Activated gamma-delta T cell (primary cell): ENCODE measurements around the gene GUCA2A.
A peak's percentile ranks its signal among the peaks of the same experiment; 100 is the strongest.

ENCODE experiments used
- DNase-seq: peaks from one replicate; lab custom pipeline; 2025; lab: John Stamatoyannopoulos, UW

The GUCA2A gene

DNA sequence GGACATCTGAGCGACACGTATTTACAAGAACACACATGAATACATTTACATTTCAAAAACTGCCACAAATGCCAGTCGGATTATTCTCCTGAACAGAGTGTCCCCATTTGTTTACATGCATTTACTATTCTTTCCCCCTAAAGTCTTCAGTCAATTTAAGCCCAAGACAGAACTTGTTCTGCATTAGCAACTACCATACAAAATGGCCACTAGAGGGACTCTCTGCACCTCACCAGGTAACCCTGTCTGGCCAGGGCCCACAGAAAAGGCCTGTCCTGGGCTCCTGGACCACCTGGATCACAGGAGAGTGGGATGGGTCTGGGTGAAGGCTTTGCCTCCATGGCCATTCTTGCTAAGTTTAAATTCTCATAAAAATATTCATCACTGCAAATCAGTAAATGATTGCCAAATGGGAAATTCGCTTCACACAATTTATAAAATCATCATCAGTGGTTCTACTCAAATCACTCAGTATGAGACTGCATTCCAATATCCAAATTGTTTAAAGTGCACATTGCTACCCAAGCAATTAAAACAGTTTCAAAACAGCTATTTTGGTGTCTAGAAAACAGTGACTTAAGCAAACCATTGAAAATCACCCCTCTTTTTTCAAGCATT lies 12.5 kb upstream of the GUCA2A start:
- no peak for DNase-seq

DNA sequence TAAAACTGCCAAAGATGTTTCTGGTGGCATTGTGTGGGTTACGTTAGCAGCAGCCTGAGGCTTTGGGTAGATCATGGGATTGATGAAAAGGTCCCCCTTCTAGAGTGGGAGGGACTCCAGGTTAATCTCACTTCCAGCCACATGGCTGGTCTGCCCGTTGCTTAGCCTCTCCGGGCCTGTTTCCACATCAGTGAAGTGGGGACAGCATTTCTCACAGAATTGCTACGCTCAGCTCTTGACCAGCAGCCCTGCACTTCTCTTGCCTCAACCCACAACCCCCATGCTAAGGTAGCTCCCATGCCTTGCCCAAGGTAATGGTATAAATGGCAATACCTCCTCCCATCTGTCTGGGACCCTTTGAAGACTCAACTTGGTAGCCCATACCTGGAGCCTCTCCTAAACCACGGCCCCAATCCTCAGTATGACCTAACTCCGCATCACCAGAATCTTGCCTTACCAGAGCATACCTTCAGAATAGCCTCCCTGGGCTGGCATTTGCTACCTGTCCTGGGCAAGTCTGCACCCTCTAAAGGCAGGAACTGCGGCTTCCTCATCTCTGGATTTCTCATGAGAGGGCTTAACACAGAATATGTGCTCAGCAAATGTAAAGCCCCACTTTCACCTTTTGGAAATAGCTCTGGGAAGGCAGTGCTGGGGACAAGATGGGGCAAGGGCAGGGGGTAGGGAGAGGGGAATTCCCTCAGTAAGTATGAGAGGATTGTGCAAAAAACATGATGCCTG lies 10.9 kb upstream of the GUCA2A start:
- no peak for DNase-seq

DNA sequence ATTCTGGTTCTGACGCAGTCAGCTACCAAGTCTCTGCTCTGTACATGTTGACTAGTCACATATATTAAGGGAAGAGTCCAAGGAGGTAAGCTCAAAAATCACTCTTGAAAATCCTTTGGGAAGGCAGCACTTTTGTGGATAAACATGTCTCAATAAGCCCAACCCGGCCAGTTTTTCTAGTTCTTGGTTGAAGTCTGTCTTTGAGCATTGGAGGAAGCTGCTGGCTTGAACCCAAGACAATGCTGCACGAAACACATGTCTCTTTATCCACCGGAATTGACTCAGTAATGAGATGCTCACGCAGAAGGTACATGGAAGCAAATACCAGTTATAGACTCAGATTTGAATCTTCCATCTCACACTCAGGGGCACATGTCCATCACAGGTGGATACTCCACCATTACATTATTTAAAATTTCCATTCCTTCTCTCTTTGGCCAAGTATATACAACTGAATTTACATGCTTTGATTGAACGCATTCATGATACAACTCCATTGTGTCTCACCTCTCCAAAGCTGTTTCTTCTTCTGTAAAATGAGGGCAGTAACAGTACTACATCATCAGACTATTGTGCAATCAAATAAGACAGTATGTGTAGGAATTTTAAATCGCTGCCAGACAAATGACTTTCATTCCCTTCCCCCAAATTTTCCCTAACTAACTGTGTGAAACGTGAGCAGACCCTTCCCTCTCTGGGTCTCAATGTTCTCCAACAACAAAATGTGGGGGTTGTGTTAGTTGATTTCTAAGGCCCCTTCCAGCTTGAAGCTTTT lies 9.6 kb upstream of the GUCA2A start:
- no peak for DNase-seq

DNA sequence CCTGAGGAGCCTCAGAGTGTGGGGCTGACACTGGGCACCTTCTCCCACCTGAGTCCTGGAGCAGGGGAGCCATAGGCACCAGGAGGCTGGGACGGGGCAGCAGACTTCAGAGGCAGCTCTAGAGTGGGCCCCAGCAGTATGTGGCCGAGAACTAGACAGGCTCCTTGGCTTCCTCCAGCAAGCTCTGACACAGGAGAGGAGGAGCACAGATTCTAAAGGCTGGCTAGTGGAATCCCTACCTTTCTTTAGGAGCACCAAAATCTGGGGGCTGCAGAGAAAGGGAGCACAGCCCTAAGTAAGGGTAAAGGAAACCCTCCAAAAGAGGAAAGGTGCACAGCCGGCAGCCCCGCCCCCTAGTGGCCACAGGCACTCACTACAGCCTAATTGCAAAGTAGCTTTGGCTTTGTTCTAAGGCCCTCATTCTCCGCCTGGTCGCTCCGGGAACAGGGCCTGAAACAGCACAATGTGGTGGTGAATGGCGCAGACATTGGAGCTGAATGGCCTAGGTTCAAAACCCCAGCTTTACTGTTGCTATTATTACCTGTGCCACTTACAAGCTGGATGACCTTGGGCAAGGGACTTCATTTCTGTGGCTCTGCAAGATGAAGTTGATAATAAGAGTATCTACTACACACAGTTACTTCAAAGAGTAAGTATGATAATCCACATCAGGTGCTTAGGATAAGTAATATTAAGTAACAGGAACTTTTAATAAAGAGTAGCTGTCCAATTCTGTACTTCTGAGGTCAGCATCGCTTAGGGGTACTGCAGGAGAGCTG lies 8.8 kb upstream of the GUCA2A start:
- peak; percentile 26 for DNase-seq

DNA sequence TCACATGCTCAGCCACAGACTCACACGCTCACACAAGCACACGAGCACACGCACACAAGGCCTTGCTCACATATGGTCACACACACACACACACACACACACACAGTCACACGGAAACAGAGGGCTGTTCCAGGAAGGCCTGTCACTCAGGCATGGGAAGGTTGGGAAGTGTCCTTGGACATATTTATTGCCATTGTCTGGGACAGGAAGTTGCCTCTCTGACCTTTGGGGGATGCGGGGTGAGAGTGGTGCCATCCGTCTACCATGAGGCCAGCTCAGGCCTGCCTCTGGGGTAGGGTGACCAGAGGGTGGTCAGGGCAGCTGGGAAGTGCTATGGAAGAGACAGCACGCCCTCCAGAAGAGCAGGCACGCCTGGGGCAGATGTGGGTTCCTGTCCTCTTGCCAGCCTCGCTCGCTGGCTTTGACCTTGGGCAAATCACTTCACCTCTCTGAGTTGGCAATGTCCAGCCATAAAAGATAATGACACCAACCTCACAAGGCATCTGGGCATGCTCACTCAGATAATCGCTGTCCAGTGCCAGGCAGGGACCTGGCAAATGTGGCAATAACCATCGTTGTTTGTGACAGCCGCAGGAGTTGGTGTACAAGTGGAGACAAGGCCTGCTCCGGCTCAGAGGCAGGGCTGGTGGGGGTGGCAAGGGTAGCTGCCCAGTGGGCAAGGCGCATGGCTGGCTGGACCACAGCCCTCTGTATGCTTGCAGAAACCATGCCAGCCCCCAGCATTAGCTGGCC lies 8.0 kb upstream of the GUCA2A start:
- DNase-seq, result no peak

DNA sequence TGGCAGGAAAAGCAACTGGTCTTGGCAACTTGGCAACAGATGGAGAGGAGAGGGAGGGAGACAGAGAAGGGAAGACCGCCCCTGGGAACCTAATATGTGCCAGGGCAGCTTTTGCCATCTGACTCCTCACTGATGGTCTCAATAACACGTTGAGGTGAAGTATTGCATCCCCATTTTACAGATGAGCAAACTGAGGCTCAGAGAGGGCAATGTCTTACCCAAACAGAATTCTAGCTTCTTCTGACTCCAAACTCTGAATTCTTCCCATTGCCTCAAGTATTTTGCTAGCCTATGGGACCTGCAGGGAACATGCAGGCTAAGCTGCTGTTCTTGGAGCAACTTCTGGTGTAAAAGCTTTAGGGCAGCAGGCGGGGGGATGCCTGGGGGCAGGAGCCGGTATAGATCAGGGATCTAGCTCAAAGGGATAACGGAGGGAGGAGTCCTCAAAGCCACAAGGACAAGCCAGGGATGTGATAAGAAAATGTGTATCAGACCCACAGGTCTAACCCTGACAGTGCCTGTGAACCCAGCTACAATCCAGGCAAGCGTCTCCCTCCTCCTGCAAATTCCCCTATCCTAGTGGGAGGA lies 7.2 kb upstream of the GUCA2A start:
- DNase-seq, result no peak

DNA sequence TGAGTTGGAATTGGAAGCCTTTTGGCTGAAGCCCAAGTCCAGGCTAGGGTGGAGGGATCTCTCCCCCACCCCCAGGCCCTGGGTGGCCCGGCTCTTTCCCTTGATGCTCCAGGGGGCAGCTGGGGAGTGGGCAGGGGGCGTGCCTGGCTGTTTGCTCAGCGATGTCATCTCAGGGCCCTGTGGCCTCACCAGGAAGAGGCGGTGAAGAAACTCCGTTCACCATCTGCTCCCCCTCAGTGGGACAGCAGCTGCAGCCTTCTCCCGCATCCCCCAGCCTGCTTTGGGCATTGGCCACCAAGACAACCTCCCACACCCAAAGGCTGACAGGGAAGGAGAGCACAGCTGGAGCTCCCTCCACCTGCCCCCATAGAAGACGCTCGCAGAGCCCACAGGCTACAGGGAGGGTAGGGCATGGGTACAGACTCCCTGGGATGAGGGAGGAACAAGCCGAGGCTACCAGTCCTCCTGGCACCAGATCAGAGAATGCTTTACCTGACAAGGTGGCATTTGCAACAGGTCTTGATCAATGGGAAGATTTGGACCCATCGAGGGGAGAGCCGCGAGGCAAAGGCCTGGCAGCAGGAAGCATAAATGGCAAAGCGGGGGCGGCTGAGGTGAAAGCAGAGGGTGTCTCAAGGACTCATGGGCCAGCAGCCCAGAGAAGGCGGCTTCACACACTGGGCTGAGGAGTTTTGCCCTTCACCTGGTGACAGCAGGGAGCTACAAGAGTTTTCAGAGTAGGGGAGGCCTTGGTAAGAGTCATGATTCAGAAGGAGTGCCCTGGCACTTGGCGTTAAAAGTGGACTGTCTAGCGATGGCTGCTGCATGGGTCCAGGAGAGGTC lies 6.5 kb upstream of the GUCA2A start:
- no peak for DNase-seq

DNA sequence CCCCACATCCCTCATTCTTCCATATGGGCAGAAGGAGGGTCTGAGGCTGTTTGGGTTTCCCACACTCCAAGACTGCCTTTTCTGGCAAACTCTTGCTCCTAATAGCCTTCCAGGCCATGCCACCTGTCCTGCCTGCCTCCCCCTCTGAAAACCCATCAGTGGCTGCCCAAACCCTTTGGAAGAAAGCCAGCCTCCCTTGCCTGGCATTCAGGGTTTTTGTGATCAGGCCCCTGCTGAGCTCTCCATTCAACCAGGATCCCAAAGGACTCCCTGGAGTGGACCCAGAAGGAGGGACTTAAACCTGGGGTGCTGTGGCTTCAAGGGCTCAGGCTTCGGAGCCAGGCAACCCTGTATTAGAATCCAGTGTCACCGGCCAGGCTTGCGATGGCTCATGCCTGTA lies 4.2 kb upstream of the GUCA2A start:
- DNase-seq, result no peak

DNA sequence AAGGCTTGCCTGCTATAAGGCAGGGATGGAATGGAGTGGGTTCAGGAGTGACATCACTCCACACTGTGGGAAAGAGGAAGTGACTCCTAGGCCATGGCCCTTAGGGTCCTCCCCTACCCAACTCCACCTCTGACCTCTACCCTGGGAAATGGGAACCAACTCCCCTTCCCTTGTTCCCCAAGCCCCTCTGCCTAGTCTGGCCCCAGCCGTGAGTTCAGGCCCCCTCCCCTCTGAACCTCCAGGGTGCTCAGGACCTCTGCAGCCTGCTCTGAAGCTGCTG lies 3.8 kb upstream of the GUCA2A start:
- DNase-seq, result no peak

DNA sequence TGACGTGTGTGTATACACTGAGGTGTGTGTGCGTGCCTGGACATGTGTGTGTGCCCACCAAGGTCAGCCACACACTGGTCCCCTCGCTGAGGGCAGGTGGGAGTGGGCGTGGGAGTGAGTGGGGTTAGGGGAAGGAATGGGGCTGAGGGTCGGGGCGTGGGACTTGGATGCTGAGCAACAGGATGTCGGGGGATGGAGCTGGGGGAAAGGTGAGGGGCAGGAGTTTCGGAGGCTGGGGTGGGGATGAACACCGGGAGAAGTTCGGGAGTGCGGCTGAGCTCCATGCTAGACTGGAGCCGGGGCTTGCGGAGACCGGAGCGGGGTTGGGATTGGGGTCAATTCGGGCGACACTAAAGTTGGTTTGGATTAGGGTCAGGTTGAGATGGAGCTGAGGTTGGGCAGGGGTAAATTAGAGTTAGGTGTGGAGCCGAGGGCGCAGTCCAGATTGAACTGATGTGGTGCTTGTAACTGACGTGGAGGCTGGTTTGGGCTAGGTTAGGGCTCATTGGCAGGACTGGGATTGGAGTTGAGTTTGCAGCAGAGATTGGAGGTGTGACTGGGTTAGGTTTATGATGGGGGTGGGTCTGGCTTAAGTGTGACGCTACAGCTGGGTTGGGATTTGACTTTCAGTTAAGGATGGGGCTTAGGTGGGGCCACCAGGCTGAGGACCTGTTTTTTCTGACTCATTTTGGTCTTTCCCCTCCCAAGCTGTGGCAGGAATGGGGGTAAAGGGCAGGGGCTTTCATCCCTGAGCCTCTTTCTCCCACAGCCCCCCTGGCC lies 3.3 kb upstream of the GUCA2A start:
- no peak for DNase-seq

DNA sequence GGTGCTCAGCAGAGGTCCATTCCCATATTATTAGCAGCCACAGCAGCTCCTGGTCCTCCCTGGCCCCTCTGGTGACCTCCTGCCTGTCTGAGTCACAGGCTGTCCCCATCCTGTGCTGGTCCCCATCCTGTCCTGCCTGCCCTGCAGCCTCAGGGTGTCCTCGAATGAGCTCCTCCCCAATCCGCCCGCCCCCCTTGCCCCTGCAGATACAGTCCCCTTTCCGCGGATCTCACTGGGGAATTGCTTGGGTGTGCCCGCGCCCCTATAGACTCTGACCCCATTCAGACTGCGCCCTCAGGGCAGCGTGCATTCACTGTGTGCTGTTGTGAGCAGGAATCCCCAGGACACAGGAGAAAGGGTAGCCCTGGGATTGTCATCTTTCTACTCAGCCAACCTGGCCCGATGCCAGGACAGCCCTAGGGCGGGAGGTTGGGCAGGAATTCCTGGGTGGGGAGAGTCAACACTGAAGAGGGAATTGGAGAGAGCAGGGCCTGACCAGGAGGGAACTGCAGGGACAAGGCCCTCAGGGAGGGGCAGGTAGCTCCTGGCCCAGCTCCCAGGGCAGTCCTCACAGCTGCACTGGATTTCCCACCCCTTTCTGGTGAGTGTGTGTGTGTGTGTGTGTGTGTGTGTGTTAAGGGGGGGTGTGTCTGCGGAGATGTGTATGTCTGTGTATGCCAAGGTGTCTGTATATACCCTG lies 1.1 kb upstream of the GUCA2A start:
- no peak for DNase-seq

DNA sequence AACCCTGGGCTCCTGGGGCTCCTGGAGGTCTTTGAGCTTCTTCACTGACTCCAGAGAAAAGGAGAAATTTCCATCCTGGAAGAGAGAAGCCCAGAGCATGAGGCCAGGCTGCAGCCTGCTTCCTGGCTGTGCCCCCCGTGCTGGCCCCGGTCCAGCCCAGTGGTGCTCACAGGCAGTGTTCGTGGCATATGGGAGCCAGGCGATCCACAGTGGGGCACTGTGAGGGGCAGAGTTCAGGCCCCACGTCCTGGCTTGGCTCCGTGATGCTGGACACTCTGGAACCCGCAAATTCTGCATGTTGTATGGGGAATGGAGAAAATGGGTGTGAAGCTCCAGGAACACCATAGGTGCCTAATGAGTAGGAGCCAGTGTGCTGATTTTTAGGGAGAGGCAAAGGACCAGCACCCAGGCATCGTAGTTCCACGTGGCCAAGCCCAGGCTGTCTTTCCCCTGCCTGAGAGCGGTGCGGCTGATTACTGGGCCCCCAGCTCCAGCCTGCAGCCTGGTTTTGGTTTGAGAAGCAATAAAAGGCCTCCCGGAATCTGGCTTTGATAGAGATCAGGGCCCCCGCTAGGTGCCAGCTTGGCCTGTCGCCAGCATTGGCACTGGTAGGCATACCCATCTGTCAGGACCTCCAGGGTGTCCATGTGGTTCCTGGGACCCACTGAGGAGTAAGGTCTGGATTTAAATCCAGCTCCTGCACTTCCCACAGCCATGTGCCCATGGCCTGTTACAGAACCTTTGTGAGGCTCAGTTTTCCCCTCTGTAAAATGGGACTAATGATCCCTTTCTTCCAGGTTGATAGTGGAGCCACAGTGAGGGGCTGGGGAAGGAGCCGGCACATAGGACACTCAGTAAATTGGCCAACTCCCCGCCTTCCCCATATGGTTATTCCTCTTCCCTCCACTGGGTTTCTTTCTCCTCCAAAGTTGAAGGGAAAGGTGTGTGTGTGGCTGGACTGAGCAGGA lies 725 bp downstream of the GUCA2A start:
- no peak for DNase-seq

DNA sequence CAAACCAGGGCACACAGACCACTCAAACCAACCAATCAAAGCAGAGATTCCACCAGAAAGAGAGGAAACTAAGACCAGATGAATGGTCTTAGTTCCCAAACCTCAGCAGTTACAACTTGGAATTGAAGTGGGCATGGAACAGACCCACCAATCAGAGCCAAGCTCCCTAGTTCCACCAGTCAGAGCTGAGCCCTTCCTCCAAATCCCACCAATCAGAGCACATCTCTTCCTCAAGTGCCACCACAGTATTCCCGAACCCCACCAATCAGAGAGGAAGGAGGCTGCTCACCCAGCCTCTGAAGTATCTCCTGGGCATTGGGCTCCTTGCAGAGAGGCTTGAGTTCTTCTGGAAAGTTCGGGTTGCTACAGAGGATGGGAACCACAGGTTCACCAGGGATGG lies 1.4 kb downstream of the GUCA2A start:
- DNase-seq, result no peak

DNA sequence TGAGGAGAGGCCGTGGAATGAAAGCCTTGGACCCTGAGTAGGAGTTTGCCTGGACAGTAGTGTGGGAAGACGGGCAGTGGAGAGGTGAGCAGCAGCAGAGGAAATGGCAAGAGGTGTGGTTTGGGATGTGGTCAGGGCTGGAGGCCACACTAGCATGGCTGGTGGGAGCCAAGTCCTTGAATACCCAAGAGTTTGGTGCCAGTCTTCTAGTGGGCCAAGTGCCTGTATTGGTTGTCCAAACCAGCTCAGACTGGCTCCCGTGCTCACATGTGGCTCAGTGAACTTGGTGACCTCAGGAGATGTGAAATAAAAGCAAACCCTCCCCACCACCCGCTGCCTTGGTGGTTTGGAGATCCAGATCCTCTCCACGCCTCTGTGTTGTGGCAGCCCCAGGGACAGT lies 2.4 kb downstream of the GUCA2A start:
- no peak for DNase-seq

DNA sequence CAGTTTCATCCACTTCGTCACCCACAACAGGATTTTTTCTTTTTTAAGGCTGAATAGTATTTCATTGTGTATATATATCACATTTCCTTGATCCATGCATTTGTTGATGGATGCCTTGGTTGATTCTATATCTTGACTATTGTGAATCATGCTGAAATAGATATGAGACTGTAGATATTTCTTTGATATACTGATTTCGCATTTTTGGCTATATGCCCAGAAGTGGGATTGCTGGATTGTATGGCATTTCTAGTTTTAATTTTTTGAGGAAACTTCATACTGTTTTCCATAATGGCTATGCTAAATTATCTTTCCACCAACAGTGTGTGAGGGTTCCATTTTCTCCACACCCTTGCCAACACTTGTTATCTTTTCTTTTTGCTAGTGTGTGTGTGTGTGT lies 6.4 kb downstream of the GUCA2A start:
- no peak for DNase-seq

DNA sequence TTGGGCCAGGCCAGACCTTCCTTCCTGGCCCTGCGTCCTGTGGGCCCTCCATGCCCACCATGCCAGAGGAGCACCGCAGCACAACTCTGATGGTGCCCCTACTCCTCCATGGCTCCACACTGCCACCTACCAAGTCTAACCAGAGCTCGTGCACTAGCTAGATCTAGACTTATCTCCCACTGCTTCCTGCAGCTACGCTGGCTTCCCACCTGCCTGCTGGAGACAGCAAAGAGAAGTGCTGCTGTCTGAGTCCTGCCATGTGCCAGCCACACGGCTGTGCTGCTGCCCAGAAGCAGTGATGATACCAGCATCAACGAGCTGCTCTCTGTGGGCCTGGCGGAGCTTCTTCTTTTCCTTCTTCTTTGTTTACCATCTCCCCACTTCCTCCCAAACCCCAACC lies 6.9 kb downstream of the GUCA2A start:
- DNase-seq, result no peak

DNA sequence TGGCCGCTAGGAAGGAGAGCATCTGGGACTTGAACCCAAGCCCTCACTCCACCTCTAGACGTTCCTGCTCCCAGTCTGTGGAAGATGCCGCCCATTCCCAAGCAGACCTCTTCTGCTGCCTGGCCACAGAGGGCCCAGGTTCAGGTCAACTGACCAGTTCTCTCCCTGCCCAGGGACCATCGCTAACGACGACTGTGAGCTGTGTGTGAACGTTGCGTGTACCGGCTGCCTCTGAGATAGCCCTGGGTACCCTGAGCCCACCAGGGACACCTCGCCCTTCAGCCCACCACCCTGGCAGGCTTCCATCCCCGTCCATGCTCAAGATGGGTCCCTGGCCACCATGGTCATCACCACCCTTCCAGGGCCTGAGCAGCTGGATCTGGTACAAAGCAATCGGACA lies 9.2 kb downstream of the GUCA2A start:
- DNase-seq, result no peak

DNA sequence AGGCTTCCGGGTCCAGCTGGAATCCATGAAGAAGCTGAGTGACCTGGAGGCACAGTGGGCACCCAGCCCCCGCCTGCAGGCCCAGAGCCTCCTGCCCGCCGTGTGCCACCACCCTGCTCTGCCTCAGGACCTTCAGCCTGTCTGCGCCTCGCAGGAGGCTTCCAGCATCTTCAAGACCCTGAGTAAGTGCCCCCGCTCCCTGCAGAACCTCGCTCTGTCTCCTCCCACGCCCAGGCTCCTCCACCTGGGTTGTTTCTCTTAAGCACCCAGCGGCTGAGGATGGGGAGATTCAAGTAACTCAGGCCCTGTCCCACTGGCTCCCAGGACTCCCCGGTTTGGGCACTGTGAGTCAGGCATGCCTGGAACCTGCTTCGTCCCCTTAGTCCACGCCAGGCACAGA lies 9.9 kb downstream of the GUCA2A start:
- no peak for DNase-seq
